Measurements from ENCODE around the gene INO80E.
A peak's percentile ranks its signal among the peaks of the same experiment; 100 is the strongest.
"Not testable (repeated sequence)": the region's sequence is repeated elsewhere in the genome, so short reads cannot be mapped to it uniquely, and the experiment has no call there.

Gene INO80E

DNA sequence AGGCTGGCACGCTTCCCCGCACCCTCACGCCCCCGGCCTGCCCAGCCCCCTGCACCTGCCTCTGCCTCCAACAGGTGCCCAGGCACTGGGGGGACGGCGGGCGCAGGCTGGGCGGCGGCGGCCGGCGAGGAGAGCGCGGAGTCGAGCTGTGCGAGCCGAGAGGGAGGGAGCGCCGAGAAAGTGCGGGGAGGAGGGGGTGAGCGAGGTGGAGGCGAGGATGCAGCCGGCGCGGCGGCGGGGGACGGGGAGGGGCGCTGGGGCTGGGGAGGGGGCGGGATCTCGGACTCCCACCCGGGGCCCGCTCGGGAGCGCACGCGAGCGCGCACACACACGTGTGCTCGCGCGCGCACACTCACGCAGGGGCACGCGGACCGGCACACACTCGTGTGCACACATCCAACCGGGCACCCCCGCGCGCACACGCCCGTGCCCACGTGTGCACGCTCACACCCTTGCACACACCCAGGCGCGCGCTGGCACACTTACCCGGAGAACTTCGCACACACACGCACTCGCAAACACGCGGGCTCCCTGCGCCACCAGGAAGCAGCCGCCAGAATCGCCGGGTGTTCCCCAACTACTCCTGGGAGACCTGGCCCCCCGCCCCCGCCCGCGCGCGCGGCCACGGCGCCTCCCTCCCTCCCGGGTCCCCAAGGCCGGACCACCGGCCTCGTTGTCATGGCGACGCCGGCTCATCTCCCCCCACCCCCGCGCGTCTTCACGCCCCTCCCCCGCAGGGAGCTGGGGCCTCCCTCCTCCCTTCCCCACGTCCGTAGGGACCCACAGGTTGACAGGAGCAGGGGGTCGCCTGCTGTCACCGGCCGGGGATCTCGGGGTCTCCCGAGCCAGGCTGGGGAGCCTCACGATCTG lies 15.0 kb downstream of the INO80E start, which contains the start of gene DOC2A:
Gene DOC2A, minus strand, starts transcription at position 184 of the 870 bp plus-strand sequence. CDS start 805 bp downstream, outside the sequence.
- no peak for DNase-seq

DNA sequence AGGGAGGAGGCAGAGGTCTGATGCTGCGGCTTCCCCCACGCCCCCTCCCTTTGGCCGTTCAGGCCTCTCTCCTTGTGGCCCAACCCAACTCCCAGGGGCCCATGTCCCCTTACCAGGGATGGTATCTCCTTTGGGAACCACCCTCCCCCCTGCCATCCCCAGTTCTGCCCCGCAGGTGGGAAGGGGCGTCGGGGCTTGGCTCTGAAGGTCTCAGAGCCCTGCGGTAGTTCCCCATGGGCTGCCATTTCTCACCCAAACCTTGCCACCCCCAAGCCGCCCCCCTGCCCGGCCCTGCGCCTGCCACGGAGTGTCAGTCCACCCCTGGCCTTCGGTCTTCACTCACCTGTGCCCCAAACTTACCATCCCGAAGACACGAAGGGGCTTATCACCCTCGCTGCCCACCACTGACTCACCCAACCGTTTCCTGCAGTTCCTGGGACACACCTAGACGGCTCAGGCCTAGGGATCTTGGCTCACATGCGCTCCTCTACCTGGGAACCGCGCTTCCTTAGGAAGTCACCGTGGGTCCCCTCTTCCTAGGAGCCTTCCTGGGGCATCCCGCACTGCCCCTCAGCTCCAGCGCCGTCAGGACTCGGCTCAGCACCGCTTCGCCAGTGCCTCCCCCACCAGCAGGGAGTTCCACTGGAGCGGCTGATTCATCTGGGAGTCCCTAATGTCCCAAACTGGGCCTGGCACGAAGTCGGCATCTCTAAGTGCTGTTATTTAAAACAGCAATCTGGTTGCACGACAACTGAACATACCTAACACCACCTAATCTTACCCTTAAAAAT lies 15.9 kb downstream of the INO80E start:
- DNase-seq: no peak

DNA sequence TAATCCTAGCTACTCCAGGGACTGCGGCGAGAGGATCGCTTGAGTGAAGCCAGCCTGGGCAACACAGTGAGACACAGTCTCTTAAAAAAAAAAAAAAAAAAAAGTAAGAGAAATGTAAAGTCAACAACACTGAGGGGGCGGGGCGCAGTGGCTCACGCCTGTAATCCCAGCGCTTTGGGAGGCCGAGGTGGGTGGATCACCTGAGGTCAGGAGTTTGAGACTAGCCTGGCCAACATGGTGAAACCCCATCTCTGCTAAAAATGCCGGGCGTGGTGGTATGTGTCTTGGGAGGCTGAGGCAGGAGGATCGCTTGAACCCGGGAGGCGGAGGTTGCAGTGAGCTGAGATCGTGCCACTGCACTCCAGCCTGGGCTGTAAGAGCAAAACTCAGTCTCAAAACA lies 16.6 kb downstream of the INO80E start:
- not testable (repeated sequence) for DNase-seq

DNA sequence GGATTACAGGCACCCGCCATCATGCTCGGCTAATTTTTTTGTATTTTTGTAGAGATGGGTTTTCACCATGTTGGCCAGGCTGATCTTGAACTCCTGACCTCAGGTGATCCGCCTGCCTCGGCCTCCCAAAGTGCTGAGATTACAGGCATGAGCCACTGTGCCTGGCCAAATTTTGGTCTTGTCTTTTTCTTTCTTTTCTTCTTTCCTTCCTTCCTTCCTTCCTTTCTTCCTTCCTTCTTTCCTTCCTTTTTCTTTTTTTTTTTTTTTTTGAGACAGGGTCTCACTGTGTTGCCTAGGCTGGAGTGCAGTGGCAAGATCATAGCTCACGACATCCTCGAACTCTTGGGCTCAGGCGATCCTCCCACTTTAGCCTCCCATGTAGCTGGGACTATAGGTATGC lies 19.4 kb downstream of the INO80E start:
- not testable (repeated sequence) for DNase-seq

DNA sequence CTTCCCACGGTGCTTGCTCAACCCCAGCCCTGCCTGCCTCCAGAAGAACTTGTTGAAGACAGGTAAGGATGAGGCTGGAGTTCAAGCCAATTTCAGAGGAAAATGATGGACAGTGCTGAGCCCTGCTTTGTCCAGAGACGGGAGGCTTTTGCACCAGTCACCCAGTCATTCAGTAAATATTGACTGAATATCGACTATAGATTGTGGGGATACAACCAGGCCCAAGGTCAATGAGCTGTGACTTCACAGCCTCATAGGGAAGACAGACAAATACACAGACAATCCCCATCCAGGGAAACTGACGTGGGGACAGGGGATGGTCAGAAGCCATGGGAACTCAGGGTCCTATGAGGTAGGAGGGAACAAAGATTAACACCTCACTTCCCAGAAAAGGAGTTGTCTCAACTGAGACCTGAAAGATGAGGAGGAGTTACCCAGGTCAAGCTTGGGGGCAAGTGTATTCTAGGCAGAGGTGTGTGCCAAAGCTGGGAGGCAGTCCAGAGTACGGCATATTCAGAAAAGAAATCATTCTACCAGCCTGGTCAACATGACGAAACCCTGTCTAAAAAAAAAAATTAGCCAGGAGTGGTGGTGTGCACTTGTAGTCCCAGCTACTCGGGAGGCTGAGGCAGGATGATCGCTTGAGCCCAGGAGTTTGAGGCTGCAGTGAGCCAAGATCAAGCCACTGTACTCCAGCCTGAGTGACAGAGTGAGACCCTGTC lies 20.7 kb downstream of the INO80E start:
- no peak for DNase-seq

DNA sequence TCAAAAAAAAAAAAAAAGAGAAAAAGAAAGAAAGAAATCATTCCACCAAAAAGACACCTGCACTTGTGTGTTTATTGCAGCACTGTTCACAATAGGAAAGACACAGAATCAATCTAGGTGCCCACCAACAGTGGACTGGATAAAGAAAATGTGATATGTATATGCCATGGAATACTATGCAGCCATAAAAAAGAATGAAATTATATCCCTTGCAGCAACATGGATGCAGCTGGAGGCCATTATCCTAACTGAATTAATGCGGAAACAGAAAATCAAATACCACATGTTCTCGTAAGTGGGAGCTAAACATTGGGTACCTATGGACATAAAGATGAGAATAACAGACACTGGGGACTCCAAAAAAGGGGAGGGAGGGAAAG lies 21.2 kb downstream of the INO80E start:
- no peak for DNase-seq

DNA sequence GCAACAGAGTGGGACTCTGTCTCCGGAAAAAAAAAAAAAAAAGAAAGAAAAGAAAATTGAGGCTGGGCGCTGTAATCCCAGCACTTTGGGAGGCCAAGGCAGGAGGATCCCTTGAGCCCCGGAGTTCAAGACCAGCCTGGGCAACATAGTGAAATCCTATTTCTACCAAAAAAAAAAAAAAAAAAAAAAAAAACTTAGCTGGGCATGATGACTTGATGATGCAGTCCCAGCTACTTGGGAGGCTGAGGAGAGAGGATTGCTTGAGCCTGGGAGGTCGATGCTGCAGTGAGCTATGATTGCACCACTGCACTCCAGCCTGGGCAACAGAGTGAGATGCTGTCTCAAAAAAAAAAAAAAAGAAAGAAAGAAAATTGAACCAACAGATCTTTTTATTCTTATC lies 21.9 kb downstream of the INO80E start:
- DNase-seq: not testable (repeated sequence)

DNA sequence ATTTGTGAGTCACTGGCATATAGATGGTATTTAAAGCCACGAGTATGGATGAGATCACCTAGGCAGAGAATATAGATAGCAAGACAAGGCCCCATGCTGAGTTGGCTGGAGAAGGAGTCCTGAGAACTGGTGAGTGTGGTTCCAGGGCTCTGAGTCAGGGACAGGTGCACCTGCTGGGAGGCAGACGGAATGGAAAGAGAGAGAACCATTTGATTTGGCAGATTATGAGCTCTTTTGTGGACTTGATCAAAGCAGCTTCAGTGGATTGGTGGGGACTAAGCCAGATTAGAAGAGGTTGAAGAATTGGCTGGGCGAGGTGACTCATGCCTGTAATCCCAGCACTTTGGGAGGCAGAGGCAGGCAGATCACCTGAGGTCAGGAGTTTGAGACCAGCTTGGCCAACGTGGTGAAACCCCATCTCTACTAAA lies 22.7 kb downstream of the INO80E start:
- DNase-seq: no peak

DNA sequence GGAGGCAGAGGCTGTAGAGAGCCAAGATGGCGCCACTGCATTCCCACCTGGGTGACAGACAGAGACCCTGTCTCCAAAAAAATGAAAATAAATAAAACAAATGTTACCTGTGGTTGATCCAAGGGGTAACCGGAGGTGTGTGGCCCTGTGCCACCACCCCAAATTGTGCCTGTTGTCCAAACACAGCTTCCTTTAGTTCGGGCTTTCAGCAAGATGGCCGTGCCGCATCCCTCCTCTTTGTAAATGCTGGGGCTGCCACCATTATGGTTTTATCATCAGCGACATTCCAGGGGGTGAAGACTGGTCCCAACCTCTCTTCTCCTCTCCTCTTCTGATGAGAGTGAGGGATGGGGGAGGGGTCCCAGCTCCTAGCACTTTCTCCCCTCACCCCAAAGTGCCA lies 26.8 kb downstream of the INO80E start, which contains the start of gene C16orf92:
Gene C16orf92, plus strand, starts transcription at position 312 of the 400 bp plus-strand sequence. CDS start 143 bp downstream, outside the sequence.
- DNase-seq: no peak

DNA sequence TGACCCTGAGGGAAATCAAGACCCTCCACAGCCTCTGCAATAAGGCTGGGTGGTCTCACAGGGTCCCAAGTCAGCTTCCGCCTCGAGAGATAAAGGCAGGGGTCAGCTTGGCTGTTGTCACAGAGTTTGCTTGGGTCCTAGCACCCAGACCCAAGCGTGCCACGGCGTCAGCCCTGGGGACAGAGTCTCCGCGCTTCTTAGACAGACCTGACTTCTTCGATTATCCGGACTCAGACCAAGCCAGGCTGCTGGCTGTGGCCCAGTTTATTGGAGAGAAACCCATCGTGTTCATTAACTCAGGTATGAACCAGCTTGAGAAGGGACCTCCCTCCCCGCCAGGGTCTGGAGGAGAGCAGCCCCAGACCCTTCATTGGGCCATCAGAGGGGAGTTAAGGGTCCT lies 27.5 kb downstream of the INO80E start:
- no peak for DNase-seq

DNA sequence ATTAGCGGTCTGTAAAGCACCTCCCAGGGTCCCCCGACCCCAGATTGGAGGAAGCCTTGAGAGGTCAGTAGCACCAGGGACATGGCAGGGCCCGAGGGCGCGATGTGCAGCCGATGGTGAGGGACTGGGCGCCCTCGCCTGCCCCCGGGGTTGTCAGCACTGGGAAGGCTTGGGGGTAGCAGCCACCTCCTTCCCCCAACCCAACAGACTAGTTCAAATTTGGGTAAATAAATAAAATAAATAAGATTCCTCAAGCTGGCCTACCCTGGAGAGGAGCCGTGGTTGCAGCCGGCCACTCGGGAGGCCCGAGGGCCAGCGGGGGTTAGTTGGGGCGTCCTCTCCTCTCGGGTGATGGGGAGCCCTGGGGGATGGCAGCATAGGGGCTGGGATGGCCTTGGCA lies 28.4 kb downstream of the INO80E start:
- DNase-seq: no peak

DNA sequence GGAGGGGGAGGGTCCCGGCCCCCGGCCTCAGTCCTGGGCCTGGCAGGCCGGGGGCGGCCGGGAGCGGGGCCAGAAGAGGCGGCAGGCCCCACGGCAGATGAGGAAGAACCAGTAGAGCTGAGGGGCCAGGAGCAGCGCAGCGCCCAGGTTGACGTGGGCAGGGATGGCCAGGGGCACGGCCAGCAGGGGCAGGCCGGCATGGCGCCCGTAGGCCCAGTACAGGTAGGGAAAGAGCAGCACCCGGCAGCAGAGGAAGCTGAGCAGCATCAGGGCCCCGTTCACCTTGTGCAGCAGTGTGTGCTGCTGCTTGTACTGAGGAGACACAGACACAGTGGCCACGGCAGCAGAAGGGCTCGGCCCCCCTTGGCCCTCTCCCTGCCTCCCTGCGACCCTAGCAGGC lies 29.1 kb downstream of the INO80E start:
- DNase-seq: no peak

DNA sequence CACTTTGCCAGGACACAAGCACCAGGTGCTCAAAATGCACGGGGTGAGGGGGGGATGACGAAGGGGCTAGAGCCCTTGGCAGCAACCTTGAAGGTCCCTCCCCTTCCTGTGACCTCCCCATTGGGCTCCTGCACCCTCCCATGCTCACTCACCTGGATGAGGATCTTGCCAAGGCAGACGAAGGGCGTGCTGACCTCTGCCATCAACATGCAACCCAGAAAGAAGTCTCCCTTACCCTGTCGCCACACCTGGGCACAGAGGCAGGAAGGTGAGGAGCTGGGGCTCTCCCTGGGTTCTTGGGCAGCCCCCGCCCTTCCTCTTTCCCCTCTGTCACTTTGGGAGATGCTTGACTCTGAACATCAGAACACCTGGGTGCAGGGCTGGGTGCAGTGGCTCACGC lies 29.5 kb downstream of the INO80E start:
- no peak for DNase-seq

DNA sequence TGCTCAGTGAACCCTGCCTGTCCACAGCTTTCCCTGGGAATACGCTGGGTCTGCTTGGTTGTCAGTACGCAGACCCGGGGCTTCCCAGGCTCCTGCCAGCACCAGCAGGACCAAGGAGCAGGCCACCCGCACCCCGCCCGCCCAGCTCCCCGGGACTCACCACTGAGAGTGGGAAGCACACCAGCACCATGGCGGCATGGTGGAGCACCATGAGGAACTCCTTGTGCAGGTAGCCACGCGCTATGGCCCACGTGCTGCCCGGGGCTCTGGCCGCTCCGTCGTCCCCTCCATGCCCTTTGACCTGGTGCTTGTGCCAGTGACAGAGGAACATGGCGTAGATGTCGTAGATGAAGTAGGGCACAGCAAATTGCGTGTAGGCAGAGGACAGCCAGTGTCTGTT lies 30.4 kb downstream of the INO80E start:
- DNase-seq: no peak

DNA sequence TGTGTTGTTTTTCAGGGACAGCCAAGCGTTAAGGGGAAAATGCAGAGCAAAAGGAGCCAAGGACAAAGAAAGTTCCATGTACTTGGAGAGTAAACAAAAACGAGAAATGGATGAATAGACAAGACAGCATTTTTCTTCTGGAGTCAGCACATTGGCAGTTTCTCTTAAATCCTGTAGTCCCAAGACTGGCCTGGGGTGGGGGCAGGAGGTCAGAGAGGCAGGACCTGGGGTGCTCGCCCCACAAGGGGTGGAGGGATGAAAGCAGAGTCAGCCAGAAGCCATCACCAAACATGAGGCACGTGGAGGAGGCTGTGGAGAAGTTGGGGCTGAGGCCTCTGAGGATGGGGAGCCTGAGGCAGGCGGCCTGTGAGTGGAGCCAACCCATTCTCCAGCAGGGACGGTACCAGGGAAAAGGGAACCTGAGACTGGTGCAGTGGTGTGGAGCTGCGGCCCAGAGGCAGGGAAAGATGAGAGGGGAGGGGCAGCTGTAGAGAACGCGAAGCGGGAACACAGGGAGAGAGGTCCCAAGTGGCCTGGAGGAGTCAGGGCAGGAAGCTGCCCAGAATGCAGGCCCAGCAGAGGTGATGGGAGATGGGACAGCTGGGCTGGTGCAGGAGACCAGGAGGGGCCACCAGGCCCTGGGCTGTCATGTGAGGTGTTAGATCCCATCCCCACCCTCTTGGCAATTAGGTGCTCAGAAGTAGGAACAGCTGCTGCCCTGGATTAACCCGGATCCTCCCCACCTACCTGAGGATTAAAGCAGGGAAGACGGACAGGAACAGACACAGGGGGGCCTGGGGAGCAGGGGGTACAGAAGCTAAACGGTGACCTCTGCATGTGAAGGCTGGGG lies 31.8 kb downstream of the INO80E start:
- no peak for DNase-seq

DNA sequence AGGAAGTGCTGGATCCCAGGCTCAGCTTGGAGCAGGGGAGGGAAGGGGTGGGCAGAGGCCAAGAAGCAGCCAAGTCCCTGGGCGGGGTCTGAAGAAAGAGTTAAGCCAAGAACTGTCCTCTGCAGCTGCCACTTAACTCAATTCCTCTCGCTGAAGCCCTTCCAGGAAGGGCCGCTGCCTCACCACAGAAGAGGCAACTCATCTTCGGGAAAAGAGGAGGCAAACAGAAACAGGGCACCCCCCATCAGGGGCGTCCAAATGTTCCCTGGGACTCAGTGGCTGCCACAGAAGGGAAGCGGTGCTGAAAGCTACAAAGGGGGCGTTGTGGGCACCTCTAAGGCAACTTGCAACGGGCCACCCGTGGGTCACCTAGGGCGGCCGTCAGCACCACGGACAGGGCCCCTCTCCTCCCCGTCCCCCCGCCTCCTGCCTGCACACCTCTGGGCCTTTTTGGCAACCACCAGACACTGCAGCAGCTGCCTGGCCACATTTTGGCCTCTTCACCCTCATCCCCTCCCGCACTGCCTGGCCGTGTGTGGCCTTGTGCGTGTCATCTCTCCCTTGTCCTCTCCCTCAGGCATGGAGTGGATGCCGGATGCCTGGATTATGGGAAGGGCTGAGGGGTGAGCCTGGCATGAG lies 32.5 kb downstream of the INO80E start:
- no peak for DNase-seq

DNA sequence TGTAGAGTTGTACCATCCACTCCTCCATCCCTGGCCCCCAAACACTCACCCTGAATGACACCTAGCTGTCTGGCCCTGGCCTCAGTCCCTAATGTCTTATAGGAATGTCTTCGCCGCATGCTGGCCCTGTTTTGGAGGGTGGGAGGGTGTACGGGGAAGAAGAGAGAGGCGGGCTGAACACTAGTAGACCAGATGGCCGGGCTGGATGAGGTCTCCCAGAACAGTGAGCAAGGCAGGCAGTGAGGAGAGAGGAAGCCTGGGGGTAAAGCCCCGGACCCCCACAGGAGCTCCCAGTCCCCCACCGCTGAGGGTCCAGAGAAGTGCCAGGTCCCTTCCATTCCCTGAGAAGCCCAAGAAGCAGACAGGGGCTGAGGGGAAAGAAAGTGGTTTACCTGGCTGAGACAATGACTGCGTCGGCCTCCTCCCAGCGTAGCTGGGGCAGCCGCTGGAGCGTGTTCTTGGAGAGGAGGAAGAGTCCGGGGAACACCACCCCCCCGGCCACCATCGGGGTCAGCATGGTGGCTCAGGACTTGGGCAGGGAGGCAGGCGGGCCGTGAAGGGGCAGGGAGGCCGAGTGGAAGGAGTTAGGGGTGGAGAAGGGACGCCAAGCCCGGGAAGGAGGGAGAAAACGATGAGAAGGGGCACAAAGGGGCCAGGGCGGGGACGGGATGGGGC lies 34.1 kb downstream of the INO80E start:
- DNase-seq: peak; percentile 22

DNA sequence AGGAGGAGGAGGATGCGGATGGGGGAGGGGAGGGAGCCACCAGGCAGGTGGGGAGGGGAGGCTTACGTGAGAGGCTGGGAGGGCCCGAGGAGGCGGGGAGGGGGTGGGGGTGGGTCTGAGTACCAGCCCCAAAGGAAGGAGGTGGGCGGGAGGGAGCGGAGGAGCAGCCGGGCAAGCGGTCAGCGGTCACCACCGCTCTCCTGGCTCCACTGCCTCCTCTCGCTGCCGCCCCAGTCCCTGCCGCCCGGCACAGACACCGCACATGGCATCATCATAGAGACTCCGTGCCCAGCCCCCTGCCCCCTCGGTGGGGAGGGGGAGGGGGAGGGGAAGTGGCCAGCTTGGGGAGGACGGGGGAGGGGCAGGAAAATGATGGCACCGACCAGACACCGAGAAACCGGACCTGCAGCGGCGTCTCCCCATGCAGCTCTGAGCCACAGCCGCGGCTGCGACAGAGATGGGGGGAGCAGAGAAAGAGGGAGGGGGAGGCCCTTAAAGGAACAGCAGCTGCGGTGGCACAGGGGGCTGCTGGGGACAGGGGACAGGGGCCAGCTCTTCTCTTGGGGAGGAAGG lies 34.9 kb downstream of the INO80E start, which contains the start of gene TLCD3B:
Gene TLCD3B, minus strand, starts transcription at position 431 of the 573 bp plus-strand sequence. CDS start 744 bp downstream, outside the sequence.
- DNase-seq: no peak

DNA sequence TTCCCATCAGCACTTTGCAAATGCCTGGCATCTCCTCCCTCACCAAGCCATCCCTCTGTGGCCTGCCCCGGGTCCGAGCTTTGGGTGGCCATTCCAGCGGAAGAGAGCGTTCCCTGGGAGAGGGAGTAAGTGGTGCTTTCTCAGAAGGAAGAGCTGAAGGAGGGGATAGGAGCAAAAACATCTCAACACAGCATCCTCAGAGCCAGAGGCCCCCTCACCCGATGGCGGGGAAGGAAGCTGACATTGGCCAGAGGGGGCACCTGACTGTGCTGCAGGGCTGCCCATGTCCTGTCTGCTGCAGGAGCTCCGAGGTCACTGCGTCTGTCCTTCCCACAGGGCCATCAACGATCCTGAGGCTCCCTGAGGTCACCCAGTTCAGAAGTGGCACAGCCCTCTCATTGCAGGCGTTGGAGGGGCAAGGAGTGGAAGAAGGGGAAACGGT lies 35.5 kb downstream of the INO80E start:
- no peak for DNase-seq

DNA sequence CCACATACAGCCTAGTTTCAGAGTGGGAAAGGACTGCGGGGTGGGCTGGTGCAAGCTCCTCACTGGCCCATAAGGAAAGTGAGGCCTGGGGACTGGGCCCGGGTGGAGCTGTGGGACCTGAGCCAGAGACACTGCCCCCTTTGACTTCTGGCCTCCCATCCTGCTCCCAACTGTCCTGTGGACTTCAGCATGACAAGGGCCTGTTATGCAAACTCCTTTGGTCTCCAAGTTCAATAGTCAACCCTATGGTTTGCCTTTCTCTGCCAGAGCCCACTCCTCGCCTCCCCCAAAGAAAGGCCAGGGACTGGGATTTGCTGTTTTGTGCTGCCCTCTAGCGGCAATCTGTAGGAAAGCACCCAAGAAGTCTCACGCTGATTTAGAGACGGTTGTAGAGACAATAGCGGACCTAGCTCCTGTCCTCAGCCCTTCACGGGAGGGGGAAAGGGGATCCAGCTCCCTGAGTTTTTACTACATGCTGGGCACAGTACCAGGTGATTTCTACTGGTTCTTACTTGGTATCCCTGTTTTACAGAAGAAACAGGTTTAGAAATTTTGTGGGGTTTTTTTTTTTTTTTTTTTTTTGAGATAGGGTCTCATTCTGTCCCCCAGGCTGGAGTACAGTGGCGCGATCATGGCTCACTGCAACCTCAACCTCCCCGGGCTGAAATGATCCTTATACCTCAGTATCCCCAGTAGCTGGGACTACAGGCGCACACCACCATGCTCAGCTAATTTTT lies 36.2 kb downstream of the INO80E start:
- DNase-seq: peak; percentile 80
